Tibial artery (tissue), 4 donors: Measurements from ENCODE around the gene LCTL.

Experiments used
- DNase-seq, 2 donors: peaks; one replicate each; pipeline ENCODE4 v3.0.0-alpha.2; 2019
- H3K27ac ChIP-seq, 2 donors: fragments of 200-600 bp; sonication (generic) in 1 of 2; 1 replicate in 1 of 2; 2 replicates in 1 of 2; pipeline ENCODE4 v1.5.1; 2018 to 2019; ENCODE audit warnings: mild to moderate bottlenecking in 1 of 2
- H3K27me3 ChIP-seq, 2 donors: fragments of 200-600 bp; sonication (generic) in 1 of 2; one replicate each; pipeline versions ENCODE4 v1.5.1 to v1.6.0; 2016 to 2019
- H3K36me3 ChIP-seq, 3 donors: fragments of 200-600 bp; sonication (generic) in 2 of 3; one replicate each; pipeline ENCODE4 v1.5.1; 2016 to 2019; ENCODE audit warnings: mild to moderate bottlenecking in 2 of 3
- H3K4me1 ChIP-seq, 4 donors: fragments of 200-600 bp; sonication (generic) in 2 of 4; 1 replicate in 3 of 4; 2 replicates in 1 of 4; pipeline ENCODE4 v1.5.1; 2016 to 2019
- H3K4me3 ChIP-seq, 2 donors: fragments of 200-600 bp; sonication (generic) in 1 of 2; 1 replicate in 1 of 2; 2 replicates in 1 of 2; pipeline ENCODE4 v1.5.1; 2018 to 2019; ENCODE audit warnings: mild to moderate bottlenecking in 2 of 2
- H3K9me3 ChIP-seq, 3 donors: fragments of 200-600 bp; sonication (generic) in 1 of 3; one replicate each; pipeline ENCODE4 v1.5.1; 2016 to 2019
- intact Hi-C: fragments of 100-400 bp; cut with DNase I; formaldehyde crosslinking; loops from one replicate; pipeline ENCODE4 v1.15.0; 2023; ENCODE audit warnings: low total_unique reads
- TF ChIP-seq, protein P1 (sequence below), 2 experiments: fragments of 200-600 bp in 1 of 2; fragments of 450-650 bp in 1 of 2; IDR thresholded peaks; one replicate each; pipeline ENCODE4 v1.5.1; 2017 to 2019; ENCODE audit warnings: antibody characterized with exemption in 2 of 2, mild to moderate bottlenecking in 1 of 2, moderate library complexity in 1 of 2

The LCTL gene

DNA sequence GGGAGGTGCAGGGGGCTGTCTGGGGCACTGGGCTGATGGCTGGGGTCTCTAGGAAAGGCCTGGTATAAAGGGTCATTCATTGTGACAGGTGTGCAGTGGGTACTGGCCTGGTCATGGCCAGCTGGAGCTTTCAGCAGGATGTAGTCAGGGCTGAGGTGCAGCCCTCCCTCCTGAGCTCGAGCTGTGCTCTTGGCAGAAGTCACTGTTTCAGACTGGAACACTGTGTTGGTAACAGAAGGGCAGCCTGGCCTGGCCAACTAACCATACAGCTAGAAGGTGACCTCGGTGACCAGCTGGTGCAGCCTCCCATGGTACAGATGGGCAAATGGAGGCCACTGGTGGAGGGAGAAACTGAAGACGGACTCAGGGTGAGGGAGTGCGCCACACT lies 34.4 kb upstream of the LCTL start:
- intact Hi-C loops, result no loop called here

DNA sequence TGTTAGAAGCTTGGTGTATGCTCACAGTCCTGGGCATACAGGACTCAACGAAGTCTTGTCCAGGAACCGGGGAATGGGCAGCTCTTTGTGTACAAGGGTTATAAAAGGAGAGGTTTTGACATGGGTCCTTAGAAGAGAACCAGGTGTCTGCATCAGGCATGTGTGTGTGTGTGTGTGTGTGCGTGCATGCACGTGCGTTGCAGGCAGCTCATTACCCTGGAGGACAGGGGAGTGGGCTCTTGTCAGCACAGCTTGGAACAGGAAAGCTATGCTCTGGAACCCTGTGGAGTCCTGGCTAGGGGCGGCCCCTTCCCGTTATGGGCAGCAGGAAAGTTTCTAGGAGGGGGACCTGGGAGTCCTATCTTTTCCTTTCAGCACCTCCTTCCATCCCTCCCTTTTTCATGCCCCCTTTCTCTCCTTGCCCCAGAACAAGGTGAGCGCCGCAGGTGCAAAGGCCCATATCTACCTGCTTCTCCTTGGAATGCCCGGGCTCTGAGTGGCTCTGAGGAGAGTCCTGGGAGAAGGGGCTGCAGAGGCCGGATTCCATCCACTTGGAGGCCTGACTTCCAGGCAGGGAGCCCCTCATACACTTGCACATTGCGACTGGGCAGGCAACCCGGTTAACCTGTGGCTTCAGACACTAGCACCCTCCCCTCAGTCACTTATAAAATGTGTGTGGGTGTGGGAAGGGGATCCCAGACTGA lies 33.9 kb upstream of the LCTL start:
- intact Hi-C loops, result no loop called here
- no peak for DNase-seq
- TF ChIP-seq, protein P1, sequence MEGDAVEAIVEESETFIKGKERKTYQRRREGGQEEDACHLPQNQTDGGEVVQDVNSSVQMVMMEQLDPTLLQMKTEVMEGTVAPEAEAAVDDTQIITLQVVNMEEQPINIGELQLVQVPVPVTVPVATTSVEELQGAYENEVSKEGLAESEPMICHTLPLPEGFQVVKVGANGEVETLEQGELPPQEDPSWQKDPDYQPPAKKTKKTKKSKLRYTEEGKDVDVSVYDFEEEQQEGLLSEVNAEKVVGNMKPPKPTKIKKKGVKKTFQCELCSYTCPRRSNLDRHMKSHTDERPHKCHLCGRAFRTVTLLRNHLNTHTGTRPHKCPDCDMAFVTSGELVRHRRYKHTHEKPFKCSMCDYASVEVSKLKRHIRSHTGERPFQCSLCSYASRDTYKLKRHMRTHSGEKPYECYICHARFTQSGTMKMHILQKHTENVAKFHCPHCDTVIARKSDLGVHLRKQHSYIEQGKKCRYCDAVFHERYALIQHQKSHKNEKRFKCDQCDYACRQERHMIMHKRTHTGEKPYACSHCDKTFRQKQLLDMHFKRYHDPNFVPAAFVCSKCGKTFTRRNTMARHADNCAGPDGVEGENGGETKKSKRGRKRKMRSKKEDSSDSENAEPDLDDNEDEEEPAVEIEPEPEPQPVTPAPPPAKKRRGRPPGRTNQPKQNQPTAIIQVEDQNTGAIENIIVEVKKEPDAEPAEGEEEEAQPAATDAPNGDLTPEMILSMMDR (IDR thresholded peaks at IDR 0.05), result no peak
- Histone ChIP-seq H3K4me3 (no peak overlapping the region), H3K4me1 (no peaks in the 10 kb centered on the region), H3K36me3 (no peaks in the 10 kb centered on the region), H3K9me3 (no peaks in the 10 kb centered on the region), H3K27ac (no peak overlapping the region), H3K27me3 (no peaks in the 10 kb centered on the region)

More for the DNA sequence above, 34.4 kb upstream of the LCTL start:
- DNase-seq, result no peak
- TF ChIP-seq, protein P1 (IDR thresholded peaks at IDR 0.05), result no peak
- Histone ChIP-seq H3K4me3 (no peak overlapping the region), H3K27ac (no peak overlapping the region), H3K9me3 (no peaks in the 10 kb centered on the region), H3K36me3 (no peaks in the 10 kb centered on the region), H3K27me3 (no peaks in the 10 kb centered on the region), H3K4me1 (no peaks in the 10 kb centered on the region)

DNA sequence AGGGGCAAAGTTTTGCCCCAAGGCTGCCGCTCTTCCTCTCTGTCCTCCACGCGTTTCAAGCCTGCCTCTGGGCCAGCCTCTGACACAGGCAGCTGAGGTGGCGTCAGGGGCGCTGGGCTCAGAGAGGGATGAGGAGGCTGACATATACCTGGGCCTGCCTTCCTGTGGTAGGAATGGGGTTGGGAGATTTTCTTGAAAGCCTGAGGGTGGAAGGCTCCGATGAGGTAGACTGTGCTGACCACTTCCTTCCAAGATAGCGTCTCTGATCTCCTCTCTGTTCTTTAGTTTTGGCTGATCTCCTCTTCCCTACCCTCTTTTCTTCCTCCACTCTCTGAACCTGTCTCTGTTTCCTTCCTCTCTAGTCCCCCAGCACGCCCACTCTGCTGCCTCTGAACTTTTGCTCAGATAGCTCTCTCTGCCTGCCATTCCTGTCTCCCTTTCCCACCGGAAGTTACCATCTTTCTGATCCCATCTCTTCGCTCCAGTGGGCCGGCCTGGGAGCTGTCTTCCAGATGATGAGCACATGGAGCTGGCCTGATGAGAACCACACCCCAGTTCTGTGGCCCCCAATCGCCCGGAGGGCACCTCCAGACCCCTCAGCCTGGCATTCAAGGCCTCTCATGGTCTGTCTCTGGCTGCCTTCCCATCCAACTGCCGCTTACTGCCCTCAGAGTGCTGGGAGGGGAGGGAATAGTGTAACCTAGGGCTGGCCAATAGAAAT lies 32.5 kb upstream of the LCTL start:
- TF ChIP-seq, protein P1 (IDR thresholded peaks at IDR 0.05), result no peak
- H3K9me3 ChIP-seq, result no peaks in the 10 kb centered on the region
- no peak overlapping the region for H3K4me3 ChIP-seq
- intact Hi-C loops, result no loop called here
- no peaks in the 10 kb centered on the region for H3K27me3 ChIP-seq
- H3K27ac ChIP-seq, result no peak overlapping the region
- DNase-seq, result no peak
- H3K36me3 ChIP-seq, result no peaks in the 10 kb centered on the region
- H3K4me1 ChIP-seq, result no peaks in the 10 kb centered on the region

DNA sequence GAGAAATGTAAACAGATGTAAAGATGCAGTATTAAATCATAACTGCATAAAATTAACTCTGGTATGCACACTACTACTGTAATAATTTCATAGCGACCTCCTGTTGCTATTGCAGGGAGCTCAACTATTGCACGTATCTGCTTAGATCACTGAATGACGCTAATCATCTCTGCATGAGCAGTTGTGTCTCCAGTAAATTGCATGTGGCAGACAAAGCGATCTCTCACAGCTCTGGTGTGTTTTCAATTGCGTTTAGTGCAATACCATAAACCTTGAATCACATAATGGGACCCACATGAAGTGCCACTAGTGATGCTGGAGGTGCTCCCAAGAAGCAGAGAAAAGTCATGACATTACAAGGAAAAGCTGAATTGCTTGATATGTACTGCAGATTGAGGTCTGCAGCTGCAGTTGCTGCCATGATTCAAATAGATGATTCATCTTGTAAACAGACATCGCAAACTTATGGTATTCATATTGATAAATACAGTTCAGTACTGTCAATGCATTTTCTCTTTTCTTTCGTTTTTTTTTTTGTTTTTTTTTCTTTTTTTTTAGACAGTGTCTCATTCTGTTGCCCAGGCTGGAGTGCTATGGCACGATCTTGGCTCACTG lies 30.2 kb upstream of the LCTL start:
- Histone ChIP-seq H3K4me1 (no peaks in the 10 kb centered on the region), H3K36me3 (no peaks in the 10 kb centered on the region), H3K4me3 (no peak overlapping the region), H3K27me3 (no peaks in the 10 kb centered on the region), H3K27ac (no peak overlapping the region), H3K9me3 (no peaks in the 10 kb centered on the region)
- intact Hi-C loops, result no loop called here
- no peak for DNase-seq
- TF ChIP-seq, protein P1 (IDR thresholded peaks at IDR 0.05), result no peak

DNA sequence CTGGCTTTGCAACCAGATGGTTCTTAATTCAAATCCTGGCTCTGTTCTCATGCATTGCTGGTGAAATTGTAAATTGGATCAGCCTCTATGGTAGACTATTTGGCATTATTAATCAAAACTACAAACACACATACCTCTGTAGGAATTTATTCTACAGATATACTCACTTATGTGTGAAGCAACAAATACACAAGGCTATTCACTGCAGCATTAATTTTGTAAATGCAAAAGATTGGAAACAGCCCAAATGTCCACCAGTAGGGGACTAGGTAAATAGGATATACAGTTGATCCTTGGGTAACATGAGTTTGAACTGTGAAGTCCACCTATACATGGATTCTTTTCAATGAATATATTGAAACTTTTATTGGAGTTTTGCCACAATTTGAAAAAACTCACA lies 29.5 kb upstream of the LCTL start:
- TF ChIP-seq, protein P1 (IDR thresholded peaks at IDR 0.05), result no peak
- Histone ChIP-seq H3K27ac (no peak overlapping the region), H3K4me3 (no peak overlapping the region), H3K4me1 (no peaks in the 10 kb centered on the region), H3K9me3 (no peaks in the 10 kb centered on the region), H3K27me3 (no peaks in the 10 kb centered on the region), H3K36me3 (no peaks in the 10 kb centered on the region)
- intact Hi-C loops, result no loop called here
- no peak for DNase-seq
